D721Med (cell line): ENCODE results near the gene CCDC149.

Experiments
- DNase-seq: peaks from one replicate; pipeline ENCODE4 v3.0.0; 2011; ENCODE audit warnings: low spot score; ENCODE audit not compliant: insufficient read length
- FAIRE-seq: peaks from 2 replicates; lab custom pipeline; 2011; peaks lifted over from hg19 to GRCh38; lab: Jason Lieb, UNC
- CTCF ChIP-seq: IDR thresholded peaks from 2 replicates; pipeline ENCODE4 v1.5.1; 2012; ENCODE audit warnings: mild to moderate bottlenecking, control low read depth; ENCODE audit not compliant: insufficient read depth; ENCODE audit errors: missing control alignments

Gene CCDC149

GRCh38 chr4:24837781-24838180, 75.1 kb downstream of the CCDC149 start:
- FAIRE-seq (no peak), DNase-seq (no peak)
- TF ChIP-seq CTCF: no peak

GRCh38 chr4:24837336-24837735, 75.5 kb downstream of the CCDC149 start:
- FAIRE-seq (no peak), DNase-seq (no peak)
- no peak for TF ChIP-seq CTCF

GRCh38 chr4:24836661-24837242, 76.1 kb downstream of the CCDC149 start:
- DNase-seq (no peak), FAIRE-seq (no peak)
- TF ChIP-seq CTCF: no peak

- no peak for TF ChIP-seq CTCF
- FAIRE-seq (no peak), DNase-seq (no peak)
These were observed 77.1 kb downstream of the CCDC149 start for GRCh38 chr4:24835696-24836095.

GRCh38 chr4:24831637-24832036, 81.2 kb downstream of the CCDC149 start:
- TF ChIP-seq CTCF: no peak
- FAIRE-seq (no peak), DNase-seq (no peak)

GRCh38 chr4:24824720-24825119, 88.1 kb downstream of the CCDC149 start:
- no peak for DNase-seq
- no peak for TF ChIP-seq CTCF
- no peak for FAIRE-seq

- DNase-seq (no peak), FAIRE-seq (no peak)
- no peak for TF ChIP-seq CTCF
These were observed 92.3 kb downstream of the CCDC149 start for GRCh38 chr4:24820541-24820940.
